H1 (cell line): ENCODE measurements around the gene GRM1. TPM values are rescaled to one million over a fixed set of nuclear protein-coding genes. Genes with fewer than 3 reads are reported as not detected.

Source experiments
- CTCF ChIA-PET: fragments of 300-600 bp; sonication (Branson Sonifier 250); formaldehyde crosslinking; loops from one replicate; lab custom pipeline; 2021; ENCODE audit not compliant: partially characterized antibody; lab: Charles Lee
- POLR2A ChIA-PET: fragments of 300-600 bp; sonication (Branson Sonifier 250); formaldehyde crosslinking; loops from one replicate; lab custom pipeline; 2021; ENCODE audit warnings: inconsistent platforms; ENCODE audit not compliant: partially characterized antibody; lab: Charles Lee
- DNase-seq, 2 experiments: peaks; one replicate each; pipeline versions ENCODE4 v3.0.0 to v3.0.0-alpha.2; 2010 to 2022; ENCODE audit warnings: low spot score in 2 of 2, low read depth in 1 of 2, mixed read lengths in 1 of 2
- FAIRE-seq: peaks from 2 replicates; lab custom pipeline; 2011; peaks lifted over from hg19 to GRCh38; lab: Jason Lieb, UNC
- H2AFZ ChIP-seq: 2 replicates; pipeline ENCODE4 v1.8.1; 2012; ENCODE audit warnings: low read length, inconsistent platforms
- H2AK5ac ChIP-seq: 2 replicates; pipeline ENCODE4 v1.6.1; 2013; ENCODE audit warnings: low read depth, low read length
- H2BK120ac ChIP-seq: replicated peaks from 2 replicates; pipeline ENCODE3; 2013; ENCODE audit warnings: low read depth, low read length, inconsistent platforms
- H2BK12ac ChIP-seq: 2 replicates; pipeline ENCODE4 v1.6.1; 2013; ENCODE audit warnings: low read depth, low read length
- H2BK15ac ChIP-seq: 2 replicates; pipeline ENCODE4 v1.6.1; 2013; ENCODE audit warnings: low read length
- H2BK20ac ChIP-seq: 2 replicates; pipeline ENCODE4 v1.6.1; 2013; ENCODE audit warnings: low read length
- H2BK5ac ChIP-seq: 2 replicates; pipeline ENCODE4 v1.6.1; 2013; ENCODE audit warnings: low read depth, low read length
- H3K14ac ChIP-seq: 2 replicates; pipeline ENCODE4 v1.6.1; 2013; ENCODE audit warnings: inconsistent platforms; ENCODE audit not compliant: insufficient read length
- H3K18ac ChIP-seq: 2 replicates; pipeline ENCODE4 v1.6.1; 2013; ENCODE audit warnings: low read length; ENCODE audit errors: extremely low read depth
- H3K23ac ChIP-seq: 2 replicates; pipeline ENCODE4 v1.6.1; 2013; ENCODE audit warnings: inconsistent platforms; ENCODE audit not compliant: insufficient read length
- H3K23me2 ChIP-seq: 2 replicates; pipeline ENCODE4 v1.6.1; 2013; ENCODE audit warnings: low read depth, low read length
- H3K27ac ChIP-seq: 2 replicates; pipeline ENCODE4 v1.6.1; 2011; ENCODE audit warnings: low read depth, low read length, inconsistent platforms
- H3K27me3 ChIP-seq, 4 experiments: replicated peaks in 1 of 4; 1 replicate in 1 of 4; 2 replicates in 3 of 4; pipeline versions ENCODE4 v1.6.1 to v1.8.1; 2011 to 2013; ENCODE audit warnings: low read length in 3 of 4, mild to moderate bottlenecking in 3 of 4, inconsistent platforms in 2 of 4, mixed read lengths in 2 of 4, moderate library complexity in 1 of 4; ENCODE audit not compliant: control insufficient read depth in 3 of 4, insufficient read depth in 3 of 4; ENCODE audit errors: extremely low read depth in 1 of 4
- H3K36me3 ChIP-seq, 4 experiments: 2 replicates each; pipeline versions ENCODE4 v1.6.1 to v1.8.1; 2011 to 2013; ENCODE audit warnings: mild to moderate bottlenecking in 4 of 4, low read length in 3 of 4, moderate library complexity in 2 of 4, control low read depth in 1 of 4, inconsistent platforms in 1 of 4; ENCODE audit not compliant: insufficient read depth in 4 of 4, control insufficient read depth in 2 of 4
- H3K4ac ChIP-seq: replicated peaks from 2 replicates; pipeline ENCODE3; 2013; ENCODE audit warnings: low read length, low read depth, mixed read lengths, inconsistent platforms; ENCODE audit not compliant: insufficient read length
- H3K4me1 ChIP-seq, 4 experiments: replicated peaks in 1 of 4; 1 replicate in 1 of 4; 2 replicates in 3 of 4; pipeline versions ENCODE4 v1.6.1 to v1.8.1; 2011 to 2013; ENCODE audit warnings: low read length in 3 of 4, inconsistent platforms in 2 of 4, mixed read lengths in 1 of 4; ENCODE audit not compliant: insufficient read depth in 4 of 4, control insufficient read depth in 3 of 4
- H3K4me2 ChIP-seq, 2 experiments: 2 replicates each; pipeline versions ENCODE4 v1.6.1 to v1.8.1; 2011 to 2013; ENCODE audit warnings: low read depth in 2 of 2, low read length in 2 of 2, control low read depth in 1 of 2, inconsistent platforms in 1 of 2, mild to moderate bottlenecking in 1 of 2; ENCODE audit not compliant: insufficient read depth in 1 of 2
- H3K4me3 ChIP-seq, 4 experiments: fragments of 200-600, 300-600 bp in 1 of 4; sonication (generic), shearing (Covaris generic), sonication (Bioruptor Twin) in 1 of 4; 2 replicates each; pipeline versions ENCODE4 v1.5.1 to v1.8.1; 2011 to 2016; ENCODE audit warnings: low read length in 4 of 4, low read depth in 3 of 4, control low read depth in 2 of 4, inconsistent platforms in 2 of 4, mild to moderate bottlenecking in 2 of 4, mixed read lengths in 1 of 4, moderate library complexity in 1 of 4; ENCODE audit not compliant: insufficient read depth in 2 of 4; ENCODE audit errors: extremely low read depth in 1 of 4
- H3K56ac ChIP-seq: replicated peaks from 2 replicates; pipeline ENCODE3; 2013; ENCODE audit warnings: low read depth, mild to moderate bottlenecking, mixed read lengths, low read length, inconsistent platforms; ENCODE audit not compliant: insufficient read length
- H3K79me1 ChIP-seq: 2 replicates; pipeline ENCODE4 v1.6.1; 2013; ENCODE audit warnings: low read depth, low read length, control low read depth
- H3K79me2 ChIP-seq, 2 experiments: 2 replicates each; pipeline versions ENCODE4 v1.6.1 to v1.8.1; 2012 to 2013; ENCODE audit warnings: low read length in 2 of 2, mild to moderate bottlenecking in 2 of 2, inconsistent platforms in 1 of 2; ENCODE audit not compliant: insufficient read depth in 2 of 2, control insufficient read depth in 1 of 2
- H3K9ac ChIP-seq, 4 experiments: replicated peaks in 1 of 4; 1 replicate in 1 of 4; 2 replicates in 3 of 4; pipeline versions ENCODE4 v1.6.1 to v1.8.1; 2011 to 2013; ENCODE audit warnings: low read depth in 3 of 4, low read length in 3 of 4, control low read depth in 2 of 4, mild to moderate bottlenecking in 2 of 4, moderate library complexity in 2 of 4, inconsistent platforms in 1 of 4; ENCODE audit errors: extremely low read depth in 1 of 4
- H3K9me3 ChIP-seq, 2 experiments: 2 replicates each; pipeline versions ENCODE4 v1.6.1 to v1.8.1; 2012 to 2013; ENCODE audit warnings: mild to moderate bottlenecking in 2 of 2, moderate library complexity in 2 of 2, control low read depth in 1 of 2, inconsistent platforms in 1 of 2, low read depth in 1 of 2, low read length in 1 of 2, mixed read lengths in 1 of 2; ENCODE audit not compliant: insufficient read depth in 2 of 2
- H4K20me1 ChIP-seq, 2 experiments: replicated peaks in 1 of 2; 2 replicates each; pipeline versions ENCODE3 to v1.8.1; 2011 to 2013; ENCODE audit warnings: inconsistent platforms in 2 of 2, low read length in 2 of 2, mild to moderate bottlenecking in 1 of 2; ENCODE audit not compliant: insufficient read depth in 2 of 2, control insufficient read depth in 1 of 2
- H4K5ac ChIP-seq: 2 replicates; pipeline ENCODE4 v1.6.1; 2013; ENCODE audit warnings: low read length, low read depth, mixed read lengths, inconsistent platforms; ENCODE audit not compliant: insufficient read length
- H4K8ac ChIP-seq: 2 replicates; pipeline ENCODE4 v1.8.0; 2013; ENCODE audit warnings: mild to moderate bottlenecking, moderate library complexity, low read length, inconsistent platforms; ENCODE audit not compliant: insufficient read depth; ENCODE audit errors: extremely low read depth
- H4K91ac ChIP-seq: replicated peaks from 2 replicates; pipeline ENCODE3; 2013; ENCODE audit warnings: low read length, mixed read lengths, inconsistent platforms; ENCODE audit not compliant: insufficient read length
- BACH1 ChIP-seq: IDR thresholded peaks from 2 replicates; pipeline ENCODE4 v1.6.1; 2012; ENCODE audit warnings: low read length, improper control_type of control experiment
- BRCA1 ChIP-seq: IDR thresholded peaks from 2 replicates; pipeline ENCODE4 v1.6.1; 2012; ENCODE audit warnings: low read depth, low read length, improper control_type of control experiment
- CHD2 ChIP-seq: IDR thresholded peaks from 2 replicates; pipeline ENCODE4 v1.6.1; 2012; ENCODE audit warnings: low read length, improper control_type of control experiment
- EZH2 ChIP-seq: fragments of 200-600 bp; sonication (generic); IDR thresholded peaks from 2 replicates; pipeline ENCODE4 v1.7.1; 2012; ENCODE audit warnings: low read depth, mild to moderate bottlenecking, moderate library complexity, low read length, inconsistent platforms; ENCODE audit not compliant: severe bottlenecking
- HDAC2 ChIP-seq, 2 experiments: fragments of 300-600 bp in 1 of 2; sonication (generic) in 1 of 2; IDR thresholded peaks; 2 replicates each; pipeline ENCODE4 v1.6.1; 2011 to 2012; ENCODE audit warnings: low read depth in 2 of 2, low read length in 2 of 2, mild to moderate bottlenecking in 2 of 2, moderate library complexity in 2 of 2, borderline replicate concordance in 1 of 2, inconsistent platforms in 1 of 2
- HDAC6 ChIP-seq: IDR thresholded peaks from one replicate; pipeline ENCODE4 v1.7.1; 2012; ENCODE audit warnings: low read depth, mild to moderate bottlenecking, inconsistent platforms, low read length, moderate library complexity
- KDM5A ChIP-seq: fragments of 200-600 bp; IDR thresholded peaks from 2 replicates; pipeline ENCODE4 v1.7.1; 2012; ENCODE audit warnings: mild to moderate bottlenecking, low read length, inconsistent platforms, mixed read lengths
- NRF1 ChIP-seq: IDR thresholded peaks from 2 replicates; pipeline ENCODE4 v1.6.1; 2011; ENCODE audit warnings: mild to moderate bottlenecking, low read depth, low read length, improper control_type of control experiment
- POU5F1 ChIP-seq: IDR thresholded peaks from 2 replicates; pipeline ENCODE4 v1.6.1; 2011; ENCODE audit warnings: low read depth, mild to moderate bottlenecking, low read length, moderate library complexity
- RAD21 ChIP-seq, 2 experiments: IDR thresholded peaks in 1 of 2; conservative IDR thresholded peaks in 1 of 2; 2 replicates each; pipeline ENCODE4 v1.6.1; 2011; ENCODE audit warnings: low read depth in 2 of 2, low read length in 2 of 2, improper control_type of control experiment in 1 of 2, inconsistent platforms in 1 of 2, mild to moderate bottlenecking in 1 of 2, moderate library complexity in 1 of 2
- SP4 ChIP-seq: IDR thresholded peaks from 2 replicates; pipeline ENCODE4 v1.6.1; 2012; ENCODE audit warnings: low read length, inconsistent platforms
- TAF1 ChIP-seq: IDR thresholded peaks from 2 replicates; pipeline ENCODE4 v1.6.1; 2011; ENCODE audit warnings: mild to moderate bottlenecking, low read depth, low read length
- TEAD4 ChIP-seq: IDR thresholded peaks from 2 replicates; pipeline ENCODE4 v1.6.1; 2012; ENCODE audit warnings: low read depth, low read length, inconsistent platforms, mixed read lengths
- ZNF274 ChIP-seq: IDR thresholded peaks from 2 replicates; pipeline ENCODE4 v1.7.0; 2012; ENCODE audit warnings: low read length, borderline replicate concordance; ENCODE audit errors: extremely low read depth
- WGBS, 2 experiments: shearing (Covaris generic) in 1 of 2; methylation state at CpG; one replicate each; pipeline versions ENCODE4 v1.1.6 to v1.1.7; 2013 to 2015; ENCODE audit warnings: low lambda C conversion rate in 2 of 2, mixed read lengths in 2 of 2, inconsistent platforms in 1 of 2, low coverage in 1 of 2, missing lambda C conversion rate in 1 of 2; ENCODE audit not compliant: insufficient replicate concordance in 2 of 2, insufficient coverage in 1 of 2, insufficient read length in 1 of 2; ENCODE audit errors: extremely low coverage in 1 of 2, missing lambda C conversion rate in 1 of 2; 5-methylcytosine and 5-hydroxymethylcytosine counted together
- polyA plus RNA-seq, 7 experiments: library from polyadenylated mRNA; depleted of rRNA in 3 of 7; stranded (reverse) in 5 of 7; unstranded in 2 of 7; fragments of >200 nt in 5 of 7; fragments of 200-250 nt in 2 of 7; gene quantifications; 1 replicate in 5 of 7; 2 replicates in 1 of 7; 4 replicates in 1 of 7; pipeline versions ENCODE4 v1.2.1 to v1.2.3, GENCODE V29; 2011 to 2013; ENCODE audit warnings: missing spikeins in 2 of 7, mixed read lengths in 2 of 7
- total RNA-seq: library from RNA; stranded (reverse); fragmentation: NEBNext Ultra II Directional; extraction: Animal tissue kit (Norgen Biotek cat#: 25700); gene quantifications from 2 replicates; pipeline ENCODE4 v1.2.1, GENCODE V29; 2021

GRM1 gene
- total and polyA plus RNA-seq, 2 of the 8 experiments (the other 6 are each of a cell fraction or from before 2014, with no cell fraction given) = 0.15 to 1.3 TPM

DNA sequence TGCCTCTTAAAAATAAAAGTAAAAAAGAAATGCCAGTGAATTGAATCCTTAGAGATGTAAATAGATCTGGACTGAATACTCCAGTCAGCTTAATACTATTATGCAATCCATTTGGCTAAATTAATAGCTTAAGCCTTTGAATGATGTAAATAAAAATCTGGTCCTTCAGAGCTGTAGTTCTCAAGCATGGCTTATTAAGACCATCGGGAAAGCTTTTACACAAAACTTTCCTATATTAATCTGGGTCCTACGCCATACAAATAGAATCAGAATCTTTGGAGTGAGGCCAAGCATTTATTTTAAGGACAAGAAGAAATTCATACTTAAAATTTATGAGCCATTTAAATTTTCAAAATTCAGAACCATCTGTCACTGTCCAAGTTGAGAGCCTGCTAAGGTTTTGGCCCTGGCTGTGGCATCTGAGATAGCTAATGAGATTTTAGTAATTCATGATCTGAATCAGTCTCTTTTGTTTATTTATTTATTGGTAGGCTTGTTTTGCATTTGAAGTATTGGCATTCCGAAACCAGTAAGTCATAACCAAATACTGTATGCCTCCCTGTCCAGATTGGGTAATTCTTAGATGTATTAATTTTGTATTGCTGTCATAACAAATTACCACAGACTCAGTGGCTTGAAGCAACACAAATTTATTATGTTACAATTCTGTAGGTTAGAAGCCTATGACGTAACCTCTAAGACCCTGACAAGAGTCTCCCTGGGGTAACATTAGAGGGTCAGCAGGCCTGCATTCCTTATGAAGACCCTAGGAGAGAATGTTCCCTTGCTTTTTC lies 286.7 kb downstream of the GRM1 start:
- POLR2A ChIA-PET = no interaction called here
- DNase-seq (no peak), FAIRE-seq (no peak)
- H3K27me3 ChIP-seq = no peaks in the 10 kb centered on the region
- no peak overlapping the region for H2AK5ac ChIP-seq
- H3K18ac ChIP-seq = no peak overlapping the region
- no peak overlapping the region for H3K27ac ChIP-seq
- H2BK15ac ChIP-seq = no peak overlapping the region
- H3K4me1 ChIP-seq = no peaks in the 10 kb centered on the region
- H3K56ac ChIP-seq = no peak overlapping the region
- H3K9ac ChIP-seq = no peak overlapping the region
- H3K4me2 ChIP-seq = no peak overlapping the region
- H3K4ac ChIP-seq = no peak overlapping the region
- no peak overlapping the region for H2BK5ac ChIP-seq
- H4K20me1 ChIP-seq = no peaks in the 10 kb centered on the region
- WGBS, 2 experiments = 89% methylated on average over 4 of the region's 4 CpGs; no CpG with 5 or more reads in 1 of the 2 experiments
- H3K36me3 ChIP-seq = no peaks in the 10 kb centered on the region
- H3K14ac ChIP-seq = no peak overlapping the region
- no peak overlapping the region for H2BK120ac ChIP-seq
- no peak overlapping the region for H2BK12ac ChIP-seq
- H4K8ac ChIP-seq = no peak overlapping the region
- H3K23ac ChIP-seq = no peak overlapping the region
- H2AFZ ChIP-seq = no peak overlapping the region
- no peak overlapping the region for H4K5ac ChIP-seq
- no peak overlapping the region for H2BK20ac ChIP-seq
- no peak overlapping the region for H3K4me3 ChIP-seq
- H3K79me2 ChIP-seq = no peaks in the 10 kb centered on the region
- H4K91ac ChIP-seq = no peak overlapping the region
- H3K79me1 ChIP-seq = no peaks in the 10 kb centered on the region
- H3K9me3 ChIP-seq = no peaks in the 10 kb centered on the region
- CTCF ChIA-PET = no interaction called here
- no peaks in the 10 kb centered on the region for H3K23me2 ChIP-seq
- TF ChIP-seq RAD21 (IDR thresholded peaks at IDR 0.05 in 1 of 2, conservative IDR thresholded peaks at IDR 0.05 in 1 of 2; ENCODE audit: low read depth in 2 of 2, low read length in 2 of 2) (no peak), BACH1 (no peak), TEAD4 (no peak), CHD2 (no peak), HDAC6 (no peak), ZNF274 (no peak), NRF1 (no peak), BRCA1 (no peak), KDM5A (no peak), HDAC2 (IDR thresholded peaks at IDR 0.05; ENCODE audit: borderline replicate concordance in 1 of 2, low read depth in 2 of 2, low read length in 2 of 2) (no peak), TAF1 (no peak), SP4 (no peak), POU5F1 (no peak), EZH2 (no peak)
